CD4-positive, alpha-beta T cell treated with Interleukin-15 for 4 hours (primary cell): ENCODE data around the gene CHST4.
"Not testable (repeated sequence)": the region's sequence is repeated elsewhere in the genome, so short reads cannot be mapped to it uniquely, and the experiment has no call there.

ENCODE experiments used
- DNase-seq: peaks from one replicate; pipeline ENCODE4 v3.0.0-alpha.2; 2020; ENCODE audit warnings: low spot score

CHST4 gene

DNA sequence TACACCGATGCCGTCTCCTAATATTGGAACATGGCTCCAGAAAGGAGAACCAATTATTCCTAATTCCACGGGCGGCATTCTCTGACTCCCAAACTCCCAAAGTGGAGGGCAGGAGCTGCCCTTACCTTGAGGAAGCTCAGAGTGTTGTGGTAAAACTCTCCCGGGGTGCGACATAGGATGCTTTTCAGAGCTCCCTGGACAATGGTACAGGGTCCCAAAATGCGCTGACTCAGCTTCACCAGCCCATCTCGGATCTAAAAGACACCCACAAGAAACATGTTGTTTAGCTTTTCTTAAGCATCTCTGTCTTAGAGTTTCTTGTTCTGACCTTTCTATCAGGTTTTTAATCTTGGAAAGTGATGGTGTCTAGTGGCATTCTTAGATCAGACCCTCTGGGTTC is 43.9 kb downstream of the CHST4 start:
- no peak for DNase-seq

DNA sequence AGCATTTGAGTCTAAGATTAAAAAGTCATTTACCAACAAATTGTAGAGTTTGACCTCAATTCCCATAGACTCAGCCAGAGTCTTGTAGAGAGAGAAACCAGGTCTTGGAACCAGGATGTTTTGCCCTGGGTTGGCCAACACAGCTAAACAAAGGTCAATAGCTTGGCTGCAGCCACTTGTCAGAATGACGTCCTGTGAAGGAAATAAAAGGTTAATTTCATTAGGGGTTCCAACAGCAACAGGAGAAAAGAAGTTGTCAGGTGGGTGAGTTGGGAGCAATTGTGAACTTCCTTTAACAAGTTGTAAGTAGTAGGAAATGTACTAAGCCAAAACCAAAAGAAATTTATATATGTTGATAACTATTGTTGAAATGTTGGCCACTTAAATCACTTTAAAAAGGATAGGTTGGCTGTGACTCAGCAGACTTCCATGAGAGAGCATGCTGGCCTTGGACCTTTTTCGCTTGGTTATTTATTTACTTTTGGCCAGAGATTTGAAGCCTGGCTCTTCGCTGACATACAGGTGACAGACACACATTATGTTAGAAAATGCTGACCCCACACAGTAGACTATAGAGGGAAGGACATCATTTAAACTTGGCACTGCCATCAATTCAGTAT is 46.4 kb downstream of the CHST4 start:
- no peak for DNase-seq

DNA sequence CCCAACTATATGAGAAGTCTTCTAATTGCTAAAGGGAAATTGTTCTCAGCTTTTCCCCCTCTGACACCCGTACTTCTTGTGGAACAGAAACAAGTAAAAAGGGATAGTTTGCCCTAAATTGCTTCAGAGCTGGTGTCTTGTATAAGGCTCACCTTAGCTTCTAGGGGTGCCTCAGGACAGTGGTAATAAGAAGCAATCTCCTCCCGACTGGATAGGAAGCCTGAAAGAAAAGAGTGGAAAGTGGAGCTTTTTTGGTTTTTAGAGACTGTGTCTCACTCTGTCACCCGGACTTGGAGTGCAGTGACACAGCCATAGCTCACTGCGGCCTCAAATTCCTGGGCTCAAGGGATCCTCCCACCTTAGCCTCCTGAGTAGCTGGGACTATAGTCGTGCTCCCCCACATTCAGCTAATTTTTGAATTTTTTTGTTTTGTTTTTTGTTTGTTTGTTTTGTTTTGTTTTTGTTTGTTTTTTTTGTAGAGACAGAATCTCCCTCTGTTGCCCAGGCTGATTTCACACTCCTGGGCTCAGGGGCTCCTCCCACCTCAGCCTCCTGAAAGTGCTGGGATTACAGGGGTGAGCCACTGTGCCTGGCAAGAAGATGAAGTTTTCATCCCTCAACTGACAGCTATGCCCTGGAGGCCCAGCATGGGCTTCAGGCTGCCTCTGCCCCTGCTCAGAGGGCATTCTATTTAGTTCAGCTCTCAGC is 47.3 kb downstream of the CHST4 start:
- DNase-seq = no peak

DNA sequence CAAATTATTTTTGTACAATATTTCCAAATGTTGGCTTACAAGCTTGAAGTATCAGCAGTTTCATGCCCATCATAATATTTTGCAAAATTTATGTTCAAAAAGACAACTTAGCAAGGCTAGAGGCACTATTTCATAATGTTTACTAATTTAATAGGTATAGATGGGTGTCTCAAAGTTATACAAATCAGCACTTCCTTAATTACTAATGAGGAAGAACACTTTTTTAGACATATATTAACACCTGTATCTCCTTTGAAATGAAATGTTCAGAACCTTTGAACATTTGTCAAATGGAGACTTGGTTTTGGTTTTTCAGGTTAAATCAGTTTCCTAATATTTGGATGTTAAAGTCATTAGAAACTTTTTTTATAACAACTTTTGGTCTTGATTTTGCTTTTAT is 48.5 kb downstream of the CHST4 start:
- no peak for DNase-seq

DNA sequence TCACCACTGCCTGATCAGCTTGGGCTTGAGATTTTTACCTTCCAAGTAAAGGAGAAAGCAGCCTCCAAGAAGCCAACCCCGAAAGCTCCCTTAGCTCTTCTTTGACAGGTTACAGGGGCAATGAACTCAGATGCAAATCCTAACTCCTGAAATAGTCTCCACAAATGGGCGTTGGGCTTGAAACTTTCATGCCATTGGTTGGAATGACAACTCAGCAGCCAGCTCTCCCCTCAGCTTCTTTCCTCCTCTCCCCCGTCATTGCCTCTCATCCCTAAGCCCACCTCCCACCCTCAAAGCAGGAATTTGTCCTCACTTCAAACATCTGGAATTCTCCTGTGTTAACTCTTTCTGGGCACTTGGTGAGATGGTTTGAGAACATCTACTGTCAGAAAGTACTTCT is 50.7 kb downstream of the CHST4 start, which contains the start of gene TAT:
Gene TAT (minus strand): TSS at position 122 of the 400 bp plus-strand sequence. CDS start 677 bp downstream, outside the sequence.
- DNase-seq = no peak

DNA sequence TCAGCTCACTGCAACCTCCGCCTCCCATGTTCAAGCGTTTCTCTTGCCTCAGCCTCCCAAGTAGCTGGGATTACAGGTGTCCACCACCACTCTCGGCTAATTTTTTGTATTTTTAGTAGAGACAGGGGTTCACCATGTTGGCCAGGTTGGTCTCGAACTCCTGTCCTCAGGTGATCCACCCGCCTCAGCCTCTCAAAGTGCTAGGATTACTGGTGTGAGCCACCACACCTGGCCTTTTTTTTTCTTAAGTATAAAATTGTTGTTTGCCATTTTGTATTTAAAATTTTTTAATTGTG is 56.3 kb downstream of the CHST4 start:
- not testable (repeated sequence) for DNase-seq

DNA sequence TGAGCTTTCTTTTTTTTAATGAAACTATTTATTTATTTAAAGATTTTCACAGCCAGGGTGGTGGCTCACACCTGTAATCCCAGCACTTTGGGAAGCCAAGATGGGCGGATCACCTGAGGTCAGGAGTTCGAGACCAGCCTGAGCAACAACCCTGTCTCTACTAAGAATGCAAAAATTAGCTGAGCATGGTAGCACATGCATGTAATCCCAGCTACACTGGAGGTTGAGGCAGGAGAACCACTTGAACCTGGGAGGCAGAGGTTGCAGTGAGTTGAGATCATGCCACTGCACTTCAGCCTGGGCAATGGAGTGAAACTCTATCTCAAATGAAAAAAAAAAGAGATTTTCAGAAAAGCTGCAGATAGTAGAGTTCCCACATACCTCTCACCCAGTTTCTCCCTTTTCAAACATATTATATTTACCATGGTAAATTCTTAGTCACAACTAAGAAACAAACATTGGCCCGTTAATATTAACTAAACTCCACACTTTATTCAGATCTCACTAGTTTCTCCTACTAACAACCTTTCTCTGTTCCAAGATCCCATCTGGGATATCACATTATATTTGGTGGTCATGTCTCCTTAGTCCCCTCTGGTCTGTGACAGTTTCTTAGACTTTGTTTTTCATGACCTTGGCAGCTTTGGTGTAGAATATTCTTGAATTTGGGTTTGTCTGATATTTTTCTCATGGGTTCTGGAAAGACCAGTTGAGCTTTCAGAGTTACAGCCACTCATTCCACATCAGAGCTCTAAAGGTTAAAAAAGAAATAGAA is 58.5 kb downstream of the CHST4 start:
- DNase-seq = no peak

DNA sequence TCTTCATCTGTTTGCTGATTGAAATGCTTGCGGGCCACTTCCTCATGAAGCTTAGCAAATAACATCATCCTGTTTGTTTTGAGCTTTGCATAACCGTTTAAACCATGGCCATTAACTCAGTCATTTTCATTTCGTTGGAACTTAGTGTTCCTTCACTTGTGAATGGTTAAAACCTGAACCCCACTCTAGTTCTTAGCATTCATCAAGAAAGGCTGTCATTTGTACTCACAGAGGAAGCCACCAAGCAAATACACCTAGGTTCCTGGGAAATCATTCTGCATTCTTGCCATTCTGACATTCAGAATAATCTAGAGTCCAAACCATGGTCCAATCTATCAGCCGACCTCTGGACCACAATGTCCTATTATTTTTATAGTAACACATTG is 59.1 kb downstream of the CHST4 start:
- DNase-seq = no peak
